ENCODE results near the gene HIRA. TPM values are rescaled to one million over a fixed set of nuclear protein-coding genes. Genes with fewer than 3 reads are reported as not detected.

The HIRA gene
- total and polyA plus RNA-seq, 2 experiments from 2014 or later, result 9.4 to 58.3 TPM

GRCh38 chr22:19387038-19387437 is 44.5 kb downstream of the HIRA start (continued):
- TF ChIP-seq, protein P1, sequence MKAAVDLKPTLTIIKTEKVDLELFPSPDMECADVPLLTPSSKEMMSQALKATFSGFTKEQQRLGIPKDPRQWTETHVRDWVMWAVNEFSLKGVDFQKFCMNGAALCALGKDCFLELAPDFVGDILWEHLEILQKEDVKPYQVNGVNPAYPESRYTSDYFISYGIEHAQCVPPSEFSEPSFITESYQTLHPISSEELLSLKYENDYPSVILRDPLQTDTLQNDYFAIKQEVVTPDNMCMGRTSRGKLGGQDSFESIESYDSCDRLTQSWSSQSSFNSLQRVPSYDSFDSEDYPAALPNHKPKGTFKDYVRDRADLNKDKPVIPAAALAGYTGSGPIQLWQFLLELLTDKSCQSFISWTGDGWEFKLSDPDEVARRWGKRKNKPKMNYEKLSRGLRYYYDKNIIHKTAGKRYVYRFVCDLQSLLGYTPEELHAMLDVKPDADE (IDR thresholded peaks at IDR 0.05), result no peak
- TF ChIP-seq ZNF114 (CRISPR knock-in tag; IDR thresholded peaks at IDR 0.05) (no peak), ZNF331 (CRISPR knock-in tag; IDR thresholded peaks at IDR 0.05; ENCODE audit: low read depth) (no peak)

DNA sequence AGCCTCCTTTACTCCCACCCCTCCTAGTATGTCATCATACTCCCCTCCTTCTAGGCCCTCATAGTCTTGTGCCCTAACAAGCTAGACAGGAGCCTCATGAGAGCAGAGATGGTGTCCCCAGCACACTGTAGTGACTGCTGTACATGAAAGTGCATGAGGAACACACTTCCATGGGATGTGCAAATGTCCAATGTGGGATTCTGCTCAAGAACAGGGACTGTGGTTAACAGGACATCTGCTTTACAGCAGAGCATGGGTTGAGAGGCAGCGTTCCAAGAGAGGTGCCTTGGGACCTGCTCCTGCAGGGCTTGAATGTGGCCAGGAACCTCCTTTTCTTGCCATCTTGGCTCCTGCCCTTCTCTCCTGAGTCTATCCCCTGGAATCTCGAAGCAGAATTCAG is 45.3 kb downstream of the HIRA start:
- no peak overlapping the region for H3K4me3 Mint-ChIP-seq
- no peak overlapping the region for H3K4me3 ChIP-seq
- peaks cover 46% of the 10 kb centered on the region for H3K36me3 ChIP-seq (ENCODE audit: insufficient read depth)
- no peaks in the 10 kb centered on the region for H3K4me1 ChIP-seq (ENCODE audit: insufficient read depth)
- H3K4me1 Mint-ChIP-seq, result no peaks in the 10 kb centered on the region
- no peaks in the 10 kb centered on the region for H3K79me2 ChIP-seq (replicated peaks; ENCODE audit: insufficient read depth)
- H3K27ac Mint-ChIP-seq, result no peak overlapping the region
- no peaks in the 10 kb centered on the region; the same call in 1 of the 2 replicates for H4K20me1 ChIP-seq (replicated peaks; ENCODE audit: insufficient read depth)
- no peak overlapping the region for H3K27ac ChIP-seq (ENCODE audit: low read depth)
- no peak overlapping the region for H2AFZ ChIP-seq
- TF ChIP-seq, protein P2, sequence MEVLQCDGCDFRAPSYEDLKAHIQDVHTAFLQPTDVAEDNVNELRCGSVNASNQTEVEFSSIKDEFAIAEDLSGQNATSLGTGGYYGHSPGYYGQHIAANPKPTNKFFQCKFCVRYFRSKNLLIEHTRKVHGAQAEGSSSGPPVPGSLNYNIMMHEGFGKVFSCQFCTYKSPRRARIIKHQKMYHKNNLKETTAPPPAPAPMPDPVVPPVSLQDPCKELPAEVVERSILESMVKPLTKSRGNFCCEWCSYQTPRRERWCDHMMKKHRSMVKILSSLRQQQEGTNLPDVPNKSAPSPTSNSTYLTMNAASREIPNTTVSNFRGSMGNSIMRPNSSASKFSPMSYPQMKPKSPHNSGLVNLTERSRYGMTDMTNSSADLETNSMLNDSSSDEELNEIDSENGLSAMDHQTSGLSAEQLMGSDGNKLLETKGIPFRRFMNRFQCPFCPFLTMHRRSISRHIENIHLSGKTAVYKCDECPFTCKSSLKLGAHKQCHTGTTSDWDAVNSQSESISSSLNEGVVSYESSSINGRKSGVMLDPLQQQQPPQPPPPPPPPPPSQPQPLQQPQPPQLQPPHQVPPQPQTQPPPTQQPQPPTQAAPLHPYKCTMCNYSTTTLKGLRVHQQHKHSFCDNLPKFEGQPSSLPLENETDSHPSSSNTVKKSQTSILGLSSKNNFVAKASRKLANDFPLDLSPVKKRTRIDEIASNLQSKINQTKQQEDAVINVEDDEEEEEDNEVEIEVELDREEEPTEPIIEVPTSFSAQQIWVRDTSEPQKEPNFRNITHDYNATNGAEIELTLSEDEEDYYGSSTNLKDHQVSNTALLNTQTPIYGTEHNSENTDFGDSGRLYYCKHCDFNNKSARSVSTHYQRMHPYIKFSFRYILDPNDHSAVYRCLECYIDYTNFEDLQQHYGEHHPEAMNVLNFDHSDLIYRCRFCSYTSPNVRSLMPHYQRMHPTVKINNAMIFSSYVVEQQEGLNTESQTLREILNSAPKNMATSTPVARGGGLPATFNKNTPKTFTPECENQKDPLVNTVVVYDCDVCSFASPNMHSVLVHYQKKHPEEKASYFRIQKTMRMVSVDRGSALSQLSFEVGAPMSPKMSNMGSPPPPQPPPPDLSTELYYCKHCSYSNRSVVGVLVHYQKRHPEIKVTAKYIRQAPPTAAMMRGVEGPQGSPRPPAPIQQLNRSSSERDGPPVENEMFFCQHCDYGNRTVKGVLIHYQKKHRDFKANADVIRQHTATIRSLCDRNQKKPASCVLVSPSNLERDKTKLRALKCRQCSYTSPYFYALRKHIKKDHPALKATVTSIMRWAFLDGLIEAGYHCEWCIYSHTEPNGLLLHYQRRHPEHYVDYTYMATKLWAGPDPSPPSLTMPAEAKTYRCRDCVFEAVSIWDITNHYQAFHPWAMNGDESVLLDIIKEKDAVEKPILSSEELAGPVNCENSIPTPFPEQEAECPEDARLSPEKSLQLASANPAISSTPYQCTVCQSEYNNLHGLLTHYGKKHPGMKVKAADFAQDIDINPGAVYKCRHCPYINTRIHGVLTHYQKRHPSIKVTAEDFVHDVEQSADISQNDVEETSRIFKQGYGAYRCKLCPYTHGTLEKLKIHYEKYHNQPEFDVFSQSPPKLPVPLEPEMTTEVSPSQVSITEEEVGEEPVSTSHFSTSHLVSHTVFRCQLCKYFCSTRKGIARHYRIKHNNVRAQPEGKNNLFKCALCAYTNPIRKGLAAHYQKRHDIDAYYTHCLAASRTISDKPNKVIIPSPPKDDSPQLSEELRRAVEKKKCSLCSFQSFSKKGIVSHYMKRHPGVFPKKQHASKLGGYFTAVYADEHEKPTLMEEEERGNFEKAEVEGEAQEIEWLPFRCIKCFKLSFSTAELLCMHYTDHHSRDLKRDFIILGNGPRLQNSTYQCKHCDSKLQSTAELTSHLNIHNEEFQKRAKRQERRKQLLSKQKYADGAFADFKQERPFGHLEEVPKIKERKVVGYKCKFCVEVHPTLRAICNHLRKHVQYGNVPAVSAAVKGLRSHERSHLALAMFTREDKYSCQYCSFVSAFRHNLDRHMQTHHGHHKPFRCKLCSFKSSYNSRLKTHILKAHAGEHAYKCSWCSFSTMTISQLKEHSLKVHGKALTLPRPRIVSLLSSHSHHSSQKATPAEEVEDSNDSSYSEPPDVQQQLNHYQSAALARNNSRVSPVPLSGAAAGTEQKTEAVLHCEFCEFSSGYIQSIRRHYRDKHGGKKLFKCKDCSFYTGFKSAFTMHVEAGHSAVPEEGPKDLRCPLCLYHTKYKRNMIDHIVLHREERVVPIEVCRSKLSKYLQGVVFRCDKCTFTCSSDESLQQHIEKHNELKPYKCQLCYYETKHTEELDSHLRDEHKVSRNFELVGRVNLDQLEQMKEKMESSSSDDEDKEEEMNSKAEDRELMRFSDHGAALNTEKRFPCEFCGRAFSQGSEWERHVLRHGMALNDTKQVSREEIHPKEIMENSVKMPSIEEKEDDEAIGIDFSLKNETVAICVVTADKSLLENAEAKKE (CRISPR knock-in tag; IDR thresholded peaks at IDR 0.05), result no peak
- TF ChIP-seq, protein P3, sequence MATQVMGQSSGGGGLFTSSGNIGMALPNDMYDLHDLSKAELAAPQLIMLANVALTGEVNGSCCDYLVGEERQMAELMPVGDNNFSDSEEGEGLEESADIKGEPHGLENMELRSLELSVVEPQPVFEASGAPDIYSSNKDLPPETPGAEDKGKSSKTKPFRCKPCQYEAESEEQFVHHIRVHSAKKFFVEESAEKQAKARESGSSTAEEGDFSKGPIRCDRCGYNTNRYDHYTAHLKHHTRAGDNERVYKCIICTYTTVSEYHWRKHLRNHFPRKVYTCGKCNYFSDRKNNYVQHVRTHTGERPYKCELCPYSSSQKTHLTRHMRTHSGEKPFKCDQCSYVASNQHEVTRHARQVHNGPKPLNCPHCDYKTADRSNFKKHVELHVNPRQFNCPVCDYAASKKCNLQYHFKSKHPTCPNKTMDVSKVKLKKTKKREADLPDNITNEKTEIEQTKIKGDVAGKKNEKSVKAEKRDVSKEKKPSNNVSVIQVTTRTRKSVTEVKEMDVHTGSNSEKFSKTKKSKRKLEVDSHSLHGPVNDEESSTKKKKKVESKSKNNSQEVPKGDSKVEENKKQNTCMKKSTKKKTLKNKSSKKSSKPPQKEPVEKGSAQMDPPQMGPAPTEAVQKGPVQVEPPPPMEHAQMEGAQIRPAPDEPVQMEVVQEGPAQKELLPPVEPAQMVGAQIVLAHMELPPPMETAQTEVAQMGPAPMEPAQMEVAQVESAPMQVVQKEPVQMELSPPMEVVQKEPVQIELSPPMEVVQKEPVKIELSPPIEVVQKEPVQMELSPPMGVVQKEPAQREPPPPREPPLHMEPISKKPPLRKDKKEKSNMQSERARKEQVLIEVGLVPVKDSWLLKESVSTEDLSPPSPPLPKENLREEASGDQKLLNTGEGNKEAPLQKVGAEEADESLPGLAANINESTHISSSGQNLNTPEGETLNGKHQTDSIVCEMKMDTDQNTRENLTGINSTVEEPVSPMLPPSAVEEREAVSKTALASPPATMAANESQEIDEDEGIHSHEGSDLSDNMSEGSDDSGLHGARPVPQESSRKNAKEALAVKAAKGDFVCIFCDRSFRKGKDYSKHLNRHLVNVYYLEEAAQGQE (IDR thresholded peaks at IDR 0.05; ENCODE audit: unreplicated experiment), result no peak
- no peak for TF ChIP-seq NANOG (IDR thresholded peaks at IDR 0.05; ENCODE audit: borderline replicate concordance)
- TF ChIP-seq JUNB (IDR thresholded peaks at IDR 0.05; ENCODE audit: unreplicated experiment), result no peak
- no peak for TF ChIP-seq EZH2 (IDR thresholded peaks at IDR 0.05; ENCODE audit: low read depth, unreplicated experiment)
- no peak for TF ChIP-seq POLR2AphosphoS5 (IDR thresholded peaks at IDR 0.05; ENCODE audit: low read depth)
- TF ChIP-seq, protein P1 (IDR thresholded peaks at IDR 0.05), result no peak
- no peak for TF ChIP-seq STAT1 (IDR thresholded peaks at IDR 0.05; ENCODE audit: unreplicated experiment)
- no peak for TF ChIP-seq CREB1 (CRISPR knock-in tag; IDR thresholded peaks at IDR 0.05; ENCODE audit: low read depth)
- TF ChIP-seq ZNF331 (CRISPR knock-in tag; IDR thresholded peaks at IDR 0.05; ENCODE audit: low read depth), result no peak
- TF ChIP-seq ZNF114 (CRISPR knock-in tag; IDR thresholded peaks at IDR 0.05), result no peak
- H3K4me2 ChIP-seq, result no peak overlapping the region
- H3F3A ChIP-seq (replicated peaks; ENCODE audit: low read depth), result no peaks in the 10 kb centered on the region
- peaks cover 87% of the 10 kb centered on the region for H3K36me3 Mint-ChIP-seq (ENCODE audit: low read depth)
- H3K27me3 ChIP-seq (ENCODE audit: insufficient read depth), result no peaks in the 10 kb centered on the region
- ATAC-seq, result no peak
- H3K9me2 ChIP-seq (ENCODE audit: insufficient read depth), result no peaks in the 10 kb centered on the region
- no peaks in the 10 kb centered on the region for H3K9me3 Mint-ChIP-seq
- DNase-seq (ENCODE audit: low spot score), result no peak
- peaks cover 4% of the 10 kb centered on the region for H3K27me3 Mint-ChIP-seq (ENCODE audit: insufficient read depth, low read depth, poor library complexity)
